HEK293 (cell line): ENCODE measurements around the gene LBHD1.

Experiments
- EGR2 ChIP-seq: fragments of 450-650 bp; formaldehyde crosslinking; IDR thresholded peaks from 2 replicates; pipeline ENCODE4 v1.5.1; 2016; ENCODE audit warnings: low read depth, missing biosample characterization, missing genetic modification characterization
- FEZF1 ChIP-seq: fragments of 450-650 bp; formaldehyde crosslinking; IDR thresholded peaks from 2 replicates; pipeline ENCODE4 v1.5.1; 2016; ENCODE audit warnings: missing biosample characterization, missing genetic modification characterization
- GLIS2 ChIP-seq: fragments of 450-650 bp; formaldehyde crosslinking; IDR thresholded peaks from 2 replicates; pipeline ENCODE4 v1.5.1; 2016; ENCODE audit warnings: missing biosample characterization, missing genetic modification characterization
- HOXD13 ChIP-seq: sonication (generic); formaldehyde crosslinking; IDR thresholded peaks from 2 replicates; pipeline ENCODE4 v1.8.0; 2022; ENCODE audit warnings: missing genetic modification reagents, borderline replicate concordance
- OVOL3 ChIP-seq: fragments of 450-650 bp; formaldehyde crosslinking; IDR thresholded peaks from 2 replicates; pipeline ENCODE4 v1.5.1; 2016; ENCODE audit warnings: missing biosample characterization, missing genetic modification characterization
- SP7 ChIP-seq: fragments of 450-650 bp; formaldehyde crosslinking; IDR thresholded peaks from 2 replicates; pipeline ENCODE4 v1.5.1; 2016; ENCODE audit warnings: missing biosample characterization, missing genetic modification characterization
- YY2 ChIP-seq: fragments of 450-650 bp; formaldehyde crosslinking; IDR thresholded peaks from 2 replicates; pipeline ENCODE4 v1.5.1; 2016; ENCODE audit warnings: missing biosample characterization, missing genetic modification characterization
- ZBTB21 ChIP-seq: fragments of 450-650 bp; formaldehyde crosslinking; IDR thresholded peaks from 2 replicates; pipeline ENCODE4 v1.5.1; 2017; ENCODE audit warnings: missing biosample characterization, missing genetic modification characterization
- ZBTB48 ChIP-seq: fragments of 450-650 bp; formaldehyde crosslinking; IDR thresholded peaks from 2 replicates; pipeline ENCODE4 v1.5.1; 2016; ENCODE audit warnings: missing biosample characterization, missing genetic modification characterization
- ZEB2 ChIP-seq: fragments of 450-650 bp; formaldehyde crosslinking; IDR thresholded peaks from 2 replicates; pipeline ENCODE4 v1.5.1; 2016; ENCODE audit warnings: missing biosample characterization, missing genetic modification characterization
- ZNF10 ChIP-seq: fragments of 450-650 bp; formaldehyde crosslinking; IDR thresholded peaks from 2 replicates; pipeline ENCODE4 v1.5.1; 2017; ENCODE audit warnings: missing biosample characterization, missing genetic modification characterization
- ZNF157 ChIP-seq: fragments of 450-650 bp; formaldehyde crosslinking; IDR thresholded peaks from 2 replicates; pipeline ENCODE4 v1.5.1; 2016; ENCODE audit warnings: missing biosample characterization, missing genetic modification characterization
- ZNF169 ChIP-seq: fragments of 450-650 bp; formaldehyde crosslinking; IDR thresholded peaks from 2 replicates; pipeline ENCODE4 v1.5.1; 2016; ENCODE audit warnings: missing biosample characterization, missing genetic modification characterization
- ZNF239 ChIP-seq: fragments of 450-650 bp; formaldehyde crosslinking; IDR thresholded peaks from 2 replicates; pipeline ENCODE4 v1.5.1; 2016; ENCODE audit warnings: missing biosample characterization, missing genetic modification characterization
- ZNF274 ChIP-seq, 2 experiments: fragments of 200-500 bp in 1 of 2; fragments of 450-650 bp in 1 of 2; sonication (Bioruptor generic) in 1 of 2; formaldehyde crosslinking in 1 of 2; IDR thresholded peaks; 2 replicates each; pipeline versions ENCODE4 v1.5.1 to v1.6.1; 2014 to 2016; ENCODE audit warnings: borderline replicate concordance in 1 of 2, inconsistent platforms in 1 of 2, low read length in 1 of 2, missing biosample characterization in 1 of 2, missing genetic modification characterization in 1 of 2
- ZNF324 ChIP-seq: fragments of 450-650 bp; formaldehyde crosslinking; IDR thresholded peaks from 2 replicates; pipeline ENCODE4 v1.5.1; 2016; ENCODE audit warnings: missing biosample characterization, missing genetic modification characterization
- ZNF350 ChIP-seq: fragments of 450-650 bp; formaldehyde crosslinking; IDR thresholded peaks from 2 replicates; pipeline ENCODE4 v1.5.0; 2017; ENCODE audit warnings: missing biosample characterization, mild to moderate bottlenecking, missing genetic modification characterization
- ZNF354C ChIP-seq: fragments of 450-650 bp; formaldehyde crosslinking; IDR thresholded peaks from 2 replicates; pipeline ENCODE4 v1.5.1; 2016; ENCODE audit warnings: missing biosample characterization, missing genetic modification characterization, low read depth, borderline replicate concordance
- ZNF366 ChIP-seq: fragments of 450-650 bp; formaldehyde crosslinking; conservative IDR thresholded peaks from 2 replicates; pipeline ENCODE4 v1.5.1; 2016; ENCODE audit warnings: missing biosample characterization, missing genetic modification characterization
- ZNF37A ChIP-seq: fragments of 450-650 bp; IDR thresholded peaks from 2 replicates; pipeline ENCODE4 v1.5.1; 2018; ENCODE audit warnings: missing biosample characterization, missing genetic modification characterization
- ZNF394 ChIP-seq: fragments of 450-650 bp; formaldehyde crosslinking; IDR thresholded peaks from 2 replicates; pipeline ENCODE4 v1.5.1; 2016; ENCODE audit warnings: missing biosample characterization, missing genetic modification characterization, mild to moderate bottlenecking, moderate library complexity, borderline replicate concordance
- ZNF501 ChIP-seq: fragments of 450-650 bp; formaldehyde crosslinking; IDR thresholded peaks from 2 replicates; pipeline ENCODE4 v1.5.1; 2016; ENCODE audit warnings: missing biosample characterization, missing genetic modification characterization
- ZNF510 ChIP-seq: fragments of 450-650 bp; formaldehyde crosslinking; IDR thresholded peaks from 2 replicates; pipeline ENCODE4 v1.5.1; 2018; ENCODE audit warnings: mild to moderate bottlenecking, missing genetic modification characterization, missing biosample characterization; ENCODE audit not compliant: insufficient replicate concordance
- ZNF530 ChIP-seq: fragments of 450-650 bp; formaldehyde crosslinking; IDR thresholded peaks from 2 replicates; pipeline ENCODE4 v1.5.1; 2016; ENCODE audit warnings: low read depth, missing biosample characterization, missing genetic modification characterization
- ZNF660 ChIP-seq: fragments of 450-650 bp; IDR thresholded peaks from 2 replicates; pipeline ENCODE4 v1.5.1; 2018; ENCODE audit warnings: missing biosample characterization, mild to moderate bottlenecking, missing genetic modification characterization
- ZNF664 ChIP-seq: fragments of 450-650 bp; formaldehyde crosslinking; IDR thresholded peaks from 2 replicates; pipeline ENCODE4 v1.5.1; 2016; ENCODE audit warnings: missing biosample characterization, missing genetic modification characterization
- ZNF707 ChIP-seq: fragments of 450-650 bp; formaldehyde crosslinking; IDR thresholded peaks from 2 replicates; pipeline ENCODE4 v1.5.1; 2016; ENCODE audit warnings: missing biosample characterization, missing genetic modification characterization
- ZNF830 ChIP-seq: fragments of 450-650 bp; IDR thresholded peaks from 2 replicates; pipeline ENCODE4 v1.5.0; 2018; ENCODE audit warnings: missing biosample characterization, missing genetic modification characterization, low read depth, mild to moderate bottlenecking, moderate library complexity
- ZSCAN23 ChIP-seq: fragments of 450-650 bp; formaldehyde crosslinking; IDR thresholded peaks from 2 replicates; pipeline ENCODE4 v1.5.1; 2016; ENCODE audit warnings: missing biosample characterization, missing genetic modification characterization
- TF ChIP-seq, protein P1 (sequence below): fragments of 450-650 bp; formaldehyde crosslinking; IDR thresholded peaks from 2 replicates; pipeline ENCODE4 v1.5.1; 2016; ENCODE audit warnings: missing biosample characterization, missing genetic modification characterization
- TF ChIP-seq, protein P2 (sequence below): fragments of 450-650 bp; formaldehyde crosslinking; IDR thresholded peaks from 2 replicates; pipeline ENCODE4 v1.5.1; 2016; ENCODE audit warnings: missing biosample characterization, missing genetic modification characterization
- TF ChIP-seq, protein P3 (sequence below): fragments of 450-650 bp; formaldehyde crosslinking; IDR thresholded peaks from 2 replicates; pipeline ENCODE4 v1.5.1; 2017; ENCODE audit warnings: missing biosample characterization, missing genetic modification characterization
- TF ChIP-seq, protein P4 (sequence below): IDR thresholded peaks from 2 replicates; pipeline ENCODE4 v1.6.1; 2011; ENCODE audit warnings: mild to moderate bottlenecking, low read depth, low read length, borderline replicate concordance

Gene LBHD1

DNA sequence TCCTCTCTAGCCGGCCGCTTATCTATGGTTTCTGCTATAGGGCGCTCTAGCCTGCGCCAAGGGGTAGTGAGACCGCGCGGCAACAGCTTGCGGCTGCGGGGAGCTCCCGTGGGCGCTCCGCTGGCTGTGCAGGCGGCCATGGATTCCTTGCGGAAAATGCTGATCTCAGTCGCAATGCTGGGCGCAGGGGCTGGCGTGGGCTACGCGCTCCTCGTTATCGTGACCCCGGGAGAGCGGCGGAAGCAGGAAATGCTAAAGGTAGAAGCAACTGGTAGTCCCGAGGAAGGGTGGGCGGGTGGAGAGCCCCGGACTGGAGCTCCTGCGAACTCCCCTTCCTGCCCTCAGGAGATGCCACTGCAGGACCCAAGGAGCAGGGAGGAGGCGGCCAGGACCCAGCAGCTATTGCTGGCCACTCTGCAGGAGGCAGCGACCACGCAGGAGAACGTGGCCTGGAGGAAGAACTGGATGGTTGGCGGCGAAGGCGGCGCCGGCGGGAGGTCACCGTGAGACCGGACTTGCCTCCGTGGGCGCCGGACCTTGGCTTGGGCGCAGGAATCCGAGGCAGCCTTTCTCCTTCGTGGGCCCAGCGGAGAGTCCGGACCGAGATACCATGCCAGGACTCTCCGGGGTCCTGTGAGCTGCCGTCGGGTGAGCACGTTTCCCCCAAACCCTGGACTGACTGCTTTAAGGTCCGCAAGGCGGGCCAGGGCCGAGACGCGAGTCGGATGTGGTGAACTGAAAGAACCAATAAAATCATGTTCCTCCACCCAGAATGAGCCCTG lies at the start of gene LBHD1, which contains the start of gene UQCC3 (continued):
- TF ChIP-seq YY2 (tag by site-specific recombination) = peak; percentile 51; the same call in 1 of the 2 replicates
- no peak for TF ChIP-seq ZNF169 (tag by site-specific recombination)
- TF ChIP-seq ZNF350 = no peak
- no peak; the same call in 1 of the 2 replicates for TF ChIP-seq SP7 (tag by site-specific recombination)
- TF ChIP-seq, protein P1, sequence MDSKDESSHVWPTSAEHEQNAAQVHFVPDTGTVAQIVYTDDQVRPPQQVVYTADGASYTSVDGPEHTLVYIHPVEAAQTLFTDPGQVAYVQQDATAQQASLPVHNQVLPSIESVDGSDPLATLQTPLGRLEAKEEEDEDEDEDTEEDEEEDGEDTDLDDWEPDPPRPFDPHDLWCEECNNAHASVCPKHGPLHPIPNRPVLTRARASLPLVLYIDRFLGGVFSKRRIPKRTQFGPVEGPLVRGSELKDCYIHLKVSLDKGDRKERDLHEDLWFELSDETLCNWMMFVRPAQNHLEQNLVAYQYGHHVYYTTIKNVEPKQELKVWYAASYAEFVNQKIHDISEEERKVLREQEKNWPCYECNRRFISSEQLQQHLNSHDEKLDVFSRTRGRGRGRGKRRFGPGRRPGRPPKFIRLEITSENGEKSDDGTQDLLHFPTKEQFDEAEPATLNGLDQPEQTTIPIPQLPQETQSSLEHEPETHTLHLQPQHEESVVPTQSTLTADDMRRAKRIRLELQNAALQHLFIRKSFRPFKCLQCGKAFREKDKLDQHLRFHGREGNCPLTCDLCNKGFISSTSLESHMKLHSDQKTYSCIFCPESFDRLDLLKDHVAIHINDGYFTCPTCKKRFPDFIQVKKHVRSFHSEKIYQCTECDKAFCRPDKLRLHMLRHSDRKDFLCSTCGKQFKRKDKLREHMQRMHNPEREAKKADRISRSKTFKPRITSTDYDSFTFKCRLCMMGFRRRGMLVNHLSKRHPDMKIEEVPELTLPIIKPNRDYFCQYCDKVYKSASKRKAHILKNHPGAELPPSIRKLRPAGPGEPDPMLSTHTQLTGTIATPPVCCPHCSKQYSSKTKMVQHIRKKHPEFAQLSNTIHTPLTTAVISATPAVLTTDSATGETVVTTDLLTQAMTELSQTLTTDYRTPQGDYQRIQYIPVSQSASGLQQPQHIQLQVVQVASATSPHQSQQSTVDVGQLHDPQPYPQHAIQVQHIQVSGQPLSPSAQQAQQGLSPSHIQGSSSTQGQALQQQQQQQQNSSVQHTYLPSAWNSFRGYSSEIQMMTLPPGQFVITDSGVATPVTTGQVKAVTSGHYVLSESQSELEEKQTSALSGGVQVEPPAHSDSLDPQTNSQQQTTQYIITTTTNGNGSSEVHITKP (tag by site-specific recombination) = peak; percentile 9; the same call in 1 of the 2 replicates
- TF ChIP-seq GLIS2 (tag by site-specific recombination) = peak; percentile 84
- no peak for TF ChIP-seq ZNF830 (tag by site-specific recombination)
- peak; percentile 9; the same call in 1 of the 2 replicates for TF ChIP-seq ZBTB48 (tag by site-specific recombination)
- TF ChIP-seq ZNF274 (IDR thresholded peaks at IDR 0.05; ENCODE audit: low read length) = no peak
- TF ChIP-seq ZNF274 (tag by site-specific recombination; IDR thresholded peaks at IDR 0.05; ENCODE audit: borderline replicate concordance) = no peak
- TF ChIP-seq ZNF157 (tag by site-specific recombination) = no peak
- TF ChIP-seq, protein P2, sequence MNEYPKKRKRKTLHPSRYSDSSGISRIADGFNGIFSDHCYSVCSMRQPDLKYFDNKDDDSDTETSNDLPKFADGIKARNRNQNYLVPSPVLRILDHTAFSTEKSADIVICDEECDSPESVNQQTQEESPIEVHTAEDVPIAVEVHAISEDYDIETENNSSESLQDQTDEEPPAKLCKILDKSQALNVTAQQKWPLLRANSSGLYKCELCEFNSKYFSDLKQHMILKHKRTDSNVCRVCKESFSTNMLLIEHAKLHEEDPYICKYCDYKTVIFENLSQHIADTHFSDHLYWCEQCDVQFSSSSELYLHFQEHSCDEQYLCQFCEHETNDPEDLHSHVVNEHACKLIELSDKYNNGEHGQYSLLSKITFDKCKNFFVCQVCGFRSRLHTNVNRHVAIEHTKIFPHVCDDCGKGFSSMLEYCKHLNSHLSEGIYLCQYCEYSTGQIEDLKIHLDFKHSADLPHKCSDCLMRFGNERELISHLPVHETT (tag by site-specific recombination) = peak; percentile 62; the same call in 1 of the 2 replicates
- no peak for TF ChIP-seq HOXD13 (CRISPR knock-in tag)
- no peak for TF ChIP-seq ZNF510 (tag by site-specific recombination)
- TF ChIP-seq, protein P3, sequence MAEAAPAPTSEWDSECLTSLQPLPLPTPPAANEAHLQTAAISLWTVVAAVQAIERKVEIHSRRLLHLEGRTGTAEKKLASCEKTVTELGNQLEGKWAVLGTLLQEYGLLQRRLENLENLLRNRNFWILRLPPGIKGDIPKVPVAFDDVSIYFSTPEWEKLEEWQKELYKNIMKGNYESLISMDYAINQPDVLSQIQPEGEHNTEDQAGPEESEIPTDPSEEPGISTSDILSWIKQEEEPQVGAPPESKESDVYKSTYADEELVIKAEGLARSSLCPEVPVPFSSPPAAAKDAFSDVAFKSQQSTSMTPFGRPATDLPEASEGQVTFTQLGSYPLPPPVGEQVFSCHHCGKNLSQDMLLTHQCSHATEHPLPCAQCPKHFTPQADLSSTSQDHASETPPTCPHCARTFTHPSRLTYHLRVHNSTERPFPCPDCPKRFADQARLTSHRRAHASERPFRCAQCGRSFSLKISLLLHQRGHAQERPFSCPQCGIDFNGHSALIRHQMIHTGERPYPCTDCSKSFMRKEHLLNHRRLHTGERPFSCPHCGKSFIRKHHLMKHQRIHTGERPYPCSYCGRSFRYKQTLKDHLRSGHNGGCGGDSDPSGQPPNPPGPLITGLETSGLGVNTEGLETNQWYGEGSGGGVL (tag by site-specific recombination) = no peak
- TF ChIP-seq, protein P4, sequence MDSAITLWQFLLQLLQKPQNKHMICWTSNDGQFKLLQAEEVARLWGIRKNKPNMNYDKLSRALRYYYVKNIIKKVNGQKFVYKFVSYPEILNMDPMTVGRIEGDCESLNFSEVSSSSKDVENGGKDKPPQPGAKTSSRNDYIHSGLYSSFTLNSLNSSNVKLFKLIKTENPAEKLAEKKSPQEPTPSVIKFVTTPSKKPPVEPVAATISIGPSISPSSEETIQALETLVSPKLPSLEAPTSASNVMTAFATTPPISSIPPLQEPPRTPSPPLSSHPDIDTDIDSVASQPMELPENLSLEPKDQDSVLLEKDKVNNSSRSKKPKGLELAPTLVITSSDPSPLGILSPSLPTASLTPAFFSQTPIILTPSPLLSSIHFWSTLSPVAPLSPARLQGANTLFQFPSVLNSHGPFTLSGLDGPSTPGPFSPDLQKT = no peak
- TF ChIP-seq ZNF354C (tag by site-specific recombination) = no peak
- TF ChIP-seq ZNF660 (tag by site-specific recombination) = peak; percentile 84
- no peak for TF ChIP-seq ZBTB21
- TF ChIP-seq ZNF239 (tag by site-specific recombination) = no peak
- no peak for TF ChIP-seq FEZF1 (tag by site-specific recombination)
- no peak for TF ChIP-seq OVOL3 (tag by site-specific recombination)
- TF ChIP-seq ZNF324 = peak; percentile 52; the same call in 1 of the 2 replicates
- no peak for TF ChIP-seq ZSCAN23 (tag by site-specific recombination)
- peak; percentile 82 for TF ChIP-seq EGR2
- no peak; the same call in 1 of the 2 replicates for TF ChIP-seq ZEB2
- TF ChIP-seq ZNF501 (tag by site-specific recombination) = 0 out of 2 replicates have a peak, but pooled peaks have one; percentile 18
- TF ChIP-seq ZNF530 (tag by site-specific recombination) = no peak
- TF ChIP-seq ZNF664 (tag by site-specific recombination) = no peak
- TF ChIP-seq ZNF10 = no peak
- TF ChIP-seq ZNF707 (tag by site-specific recombination) = no peak
- no peak for TF ChIP-seq ZNF37A (tag by site-specific recombination)
- TF ChIP-seq ZNF394 = no peak; the same call in 1 of the 2 replicates
- TF ChIP-seq ZNF366 = no peak
